Stimulated activated CD8-positive, alpha-beta memory T cell treated with anti-CD3 and anti-CD28 coated beads, Interleukin-4, amount 100 ng/mL, for 48 hours (primary cell): Measurements from ENCODE around the gene IQCE.

Source experiments
- DNase-seq: peaks from one replicate; pipeline ENCODE4 v3.0.0-alpha.2; 2020

Gene IQCE

DNA sequence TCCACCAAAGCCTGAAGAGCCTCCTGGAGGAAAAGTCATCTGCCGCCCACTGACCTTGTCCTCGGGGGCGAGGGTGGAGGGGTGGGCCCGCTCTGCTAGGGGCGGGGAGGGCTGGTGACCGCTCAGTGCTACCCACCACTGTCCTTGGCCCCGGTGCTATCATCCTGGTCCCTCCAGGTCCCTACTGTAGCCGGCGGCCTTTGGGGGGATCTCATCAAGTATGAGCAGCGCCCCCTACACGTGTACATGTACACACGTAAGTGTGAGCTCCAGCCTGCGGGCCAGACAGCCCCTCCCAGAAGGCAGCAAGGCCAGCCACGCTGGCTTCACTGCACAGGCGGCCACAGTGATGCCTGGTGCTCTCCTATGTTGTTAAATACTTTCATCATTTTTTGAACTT, 92.6 kb downstream of the IQCE start:
- no peak for DNase-seq

GRCh38 chr7:2651847-2652735, 93.3 kb downstream of the IQCE start:
- no peak for DNase-seq

- DNase-seq, result no peak
These were observed 93.9 kb downstream of the IQCE start for GRCh38 chr7:2652736-2653060.

GRCh38 chr7:2654059-2654458, 95.3 kb downstream of the IQCE start:
- DNase-seq, result no peak

DNA sequence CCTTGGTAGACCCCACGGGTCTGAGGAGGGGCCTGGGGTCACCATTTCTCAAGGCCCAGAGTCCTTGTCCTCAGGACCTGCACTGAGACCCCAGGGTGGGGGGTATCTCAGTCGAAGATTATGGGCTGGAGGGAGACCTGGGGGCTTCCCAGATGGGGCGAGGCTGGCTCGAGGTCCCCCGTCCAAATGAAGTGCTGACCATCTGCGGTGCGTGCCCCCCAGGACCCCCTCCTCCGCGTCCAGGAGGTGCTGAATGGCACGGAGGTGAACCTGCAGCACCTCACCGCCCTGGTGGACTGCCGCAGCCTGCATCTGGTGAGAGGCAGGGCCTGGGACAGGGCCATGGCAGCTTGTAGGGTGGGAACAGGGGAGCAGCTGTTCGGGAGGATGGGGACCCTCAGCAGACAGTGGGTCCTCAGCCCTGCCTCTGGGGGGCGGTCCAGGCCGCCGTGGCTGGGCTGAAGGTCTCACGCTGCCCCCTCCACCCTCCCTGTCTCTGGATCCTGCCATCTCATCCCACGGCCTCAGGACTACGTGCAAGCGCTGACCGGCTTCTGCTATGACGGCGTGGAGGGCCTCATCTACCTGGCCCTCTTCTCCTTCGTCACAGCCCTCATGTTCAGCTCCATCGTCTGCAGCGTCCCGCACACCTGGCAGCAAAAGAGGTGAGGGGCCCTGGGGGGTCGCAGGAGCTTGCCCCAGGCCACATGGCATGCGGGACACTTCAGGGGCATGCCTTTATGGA, 97.3 kb downstream of the IQCE start:
- DNase-seq, result no peak

- no peak for DNase-seq
These were observed 98.4 kb downstream of the IQCE start for GRCh38 chr7:2657208-2657607.

GRCh38 chr7:2657920-2658671, 99.3 kb downstream of the IQCE start:
- no peak for DNase-seq

DNA sequence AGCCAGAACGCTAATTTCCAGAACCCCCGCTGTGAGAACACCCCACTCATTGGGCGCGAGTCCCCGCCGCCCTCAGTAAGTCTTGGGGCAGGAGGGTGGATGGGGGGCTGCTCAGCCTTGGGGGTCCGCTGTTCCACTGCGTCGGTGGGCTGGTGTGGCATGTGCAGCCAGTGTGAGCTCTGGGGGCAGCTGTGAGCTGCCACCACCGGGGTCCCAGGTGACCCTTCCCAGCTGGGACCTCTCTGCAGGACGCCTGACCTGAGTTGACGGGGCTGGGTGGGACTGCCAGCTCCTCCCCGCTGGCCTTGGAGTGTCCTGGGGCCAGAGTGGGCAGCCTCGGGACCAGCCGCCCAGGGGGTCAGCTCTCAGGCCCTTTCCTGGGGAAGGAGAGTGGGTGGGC, 100.2 kb downstream of the IQCE start:
- DNase-seq, result no peak

DNA sequence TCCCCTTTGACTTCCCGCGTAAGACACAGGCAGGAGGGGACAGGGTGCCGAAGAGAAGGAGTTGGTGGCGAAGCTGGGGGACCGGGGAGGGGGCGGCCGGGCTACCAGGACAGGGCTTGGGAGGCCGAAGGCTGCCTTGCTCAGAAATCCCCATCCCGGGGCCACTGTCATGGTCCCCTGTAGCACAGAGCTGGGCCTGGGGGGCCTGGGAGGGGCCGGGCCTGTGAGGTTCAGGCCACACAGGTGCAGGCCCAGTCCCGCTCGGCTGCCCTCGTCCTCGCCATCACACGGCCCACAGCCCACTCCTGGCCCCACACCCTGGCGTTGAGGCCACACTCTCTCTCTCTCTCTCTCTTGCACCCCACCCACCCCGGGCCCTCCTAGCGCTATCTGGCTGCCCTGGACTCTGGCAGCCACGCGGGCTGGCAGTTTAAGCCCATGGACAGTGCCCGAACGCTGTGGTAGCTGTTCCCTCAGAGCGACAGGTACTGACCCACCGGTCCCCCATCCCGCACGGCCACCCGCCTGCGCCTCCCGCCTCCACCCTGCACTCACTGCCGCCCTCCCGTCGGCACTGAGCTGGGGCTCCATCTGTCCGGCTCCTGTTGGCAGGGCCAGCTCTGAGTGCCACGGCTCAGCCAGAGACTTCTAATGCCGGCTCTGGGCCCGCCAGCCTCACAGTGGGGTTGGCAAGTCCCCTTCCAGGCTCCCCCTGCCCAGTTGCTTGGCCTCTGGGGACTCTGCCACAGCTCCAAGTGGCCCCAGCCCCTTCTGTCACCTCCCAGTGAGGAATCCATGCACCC, 101.0 kb downstream of the IQCE start:
- DNase-seq, result no peak

DNA sequence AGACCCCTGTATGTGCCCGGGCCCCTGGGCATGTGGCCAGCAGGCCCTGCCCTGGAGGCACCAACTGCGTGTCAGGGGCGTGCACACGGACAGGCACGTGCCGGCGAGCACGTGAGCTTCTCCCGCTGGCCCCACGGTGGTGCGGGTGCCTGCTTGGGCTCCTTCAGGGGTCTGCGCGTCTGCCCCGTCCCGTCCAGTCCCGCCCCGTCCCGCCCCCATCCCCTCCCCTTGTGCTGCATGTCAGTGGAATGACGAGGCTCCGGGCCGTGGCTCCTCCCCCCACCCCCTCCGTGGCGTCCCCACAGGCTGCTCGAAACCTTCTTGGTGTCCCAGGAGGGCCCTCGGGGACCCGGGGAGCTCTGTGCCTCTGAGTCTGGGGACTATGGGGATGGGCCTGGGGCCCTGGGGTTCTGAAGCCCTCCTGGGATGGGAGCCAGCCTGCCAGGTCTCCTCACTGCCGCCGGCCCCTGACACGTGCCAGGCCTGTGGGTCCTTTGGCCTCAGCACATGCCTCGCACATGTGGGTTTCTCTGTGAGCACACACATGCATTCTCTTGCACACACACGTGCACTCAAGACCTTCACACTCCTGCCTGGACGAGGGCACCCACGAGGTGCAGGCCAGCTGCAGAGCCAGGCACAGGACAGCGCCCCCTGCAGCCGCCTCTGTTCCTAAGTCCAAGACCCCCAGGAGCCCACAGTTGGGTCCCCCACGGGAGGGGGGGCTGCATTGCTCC, 101.7 kb downstream of the IQCE start:
- no peak for DNase-seq

GRCh38 chr7:2661096-2661449, 102.3 kb downstream of the IQCE start:
- no peak for DNase-seq

GRCh38 chr7:2661602-2662272, 103.0 kb downstream of the IQCE start:
- no peak for DNase-seq

DNA sequence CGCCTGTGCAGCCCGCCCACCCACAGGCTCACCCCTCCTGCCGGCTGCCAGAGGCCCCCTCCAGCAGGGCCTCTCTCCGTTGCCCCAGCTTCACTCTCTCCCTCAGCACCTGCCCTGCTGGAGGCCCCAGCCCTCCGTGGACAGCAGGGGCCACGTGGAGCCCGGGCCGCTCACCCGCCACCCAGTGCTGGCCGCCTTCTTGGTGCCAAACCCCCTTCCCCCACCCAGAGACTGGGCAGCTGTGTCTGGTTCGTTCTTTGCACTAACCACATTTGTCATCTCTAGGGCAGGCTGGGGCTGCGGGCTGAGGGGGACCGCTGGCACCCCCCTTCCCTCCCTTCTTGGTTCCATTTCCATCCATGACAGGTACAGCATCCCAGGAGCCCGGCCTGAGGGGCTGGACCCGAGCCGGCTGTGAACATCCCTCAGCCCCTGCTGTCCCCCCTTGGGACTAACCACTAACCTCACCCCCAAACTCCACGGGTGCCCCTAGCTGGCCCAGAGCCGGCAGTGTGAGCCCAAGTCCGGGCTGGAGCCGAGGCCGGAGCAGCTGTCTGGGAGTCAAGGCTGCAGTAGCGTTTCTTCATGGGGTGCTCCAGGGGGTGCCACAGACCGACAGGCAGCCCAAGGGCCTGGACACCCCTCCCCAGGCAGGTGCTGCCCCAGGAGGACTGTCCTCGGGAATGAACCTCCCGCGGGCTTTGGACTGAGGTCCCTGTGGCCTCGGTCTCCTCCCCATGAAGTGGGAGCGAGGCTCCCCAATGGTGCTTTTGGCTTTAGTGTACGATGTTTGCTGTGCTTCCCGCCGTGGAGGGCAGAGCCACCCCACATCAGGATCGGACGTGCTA, 103.7 kb downstream of the IQCE start:
- DNase-seq, result no peak

GRCh38 chr7:2663121-2663886, 104.5 kb downstream of the IQCE start:
- no peak for DNase-seq

DNA sequence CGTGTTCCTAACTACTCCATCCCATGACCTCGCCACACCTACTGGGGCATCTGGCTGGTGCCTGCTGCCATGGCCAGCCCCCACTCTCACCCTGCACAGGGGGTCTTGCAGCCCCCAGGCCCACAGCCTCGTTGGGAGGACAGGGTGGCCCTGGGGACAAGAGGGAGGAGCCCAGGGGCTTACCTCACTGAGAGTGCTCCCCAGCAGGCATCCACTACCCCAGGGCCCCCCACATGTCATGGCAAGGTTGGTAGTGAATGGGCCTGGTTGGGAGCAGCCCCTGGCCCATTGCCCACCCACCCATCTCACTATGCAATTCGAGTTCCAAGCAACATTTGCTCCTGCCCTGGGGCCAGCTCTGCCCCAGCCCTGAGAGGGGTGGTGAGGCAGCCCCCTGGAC, 105.2 kb downstream of the IQCE start:
- DNase-seq, result no peak
